Breast epithelium (tissue), 3 donors: Measurements from ENCODE around the gene LMTK2.

Experiments used
- POLR2A ChIP-seq: fragments of 450-650 bp; IDR thresholded peaks from one replicate; pipeline ENCODE4 v1.6.1; 2016; ENCODE audit warnings: antibody characterized with exemption, mild to moderate bottlenecking, moderate library complexity
- POLR2AphosphoS5 ChIP-seq, 3 donors: sonication (generic); formaldehyde crosslinking; IDR thresholded peaks; one replicate each; pipeline ENCODE4 v1.6.1; 2017; ENCODE audit warnings: antibody characterized with exemption in 3 of 3
- TF ChIP-seq, protein P1 (sequence below), 3 donors: fragments of 450-650 bp; IDR thresholded peaks; one replicate each; pipeline ENCODE4 v1.5.1; 2016 to 2017; ENCODE audit warnings: antibody characterized with exemption in 3 of 3, mild to moderate bottlenecking in 3 of 3, moderate library complexity in 3 of 3

DNA sequence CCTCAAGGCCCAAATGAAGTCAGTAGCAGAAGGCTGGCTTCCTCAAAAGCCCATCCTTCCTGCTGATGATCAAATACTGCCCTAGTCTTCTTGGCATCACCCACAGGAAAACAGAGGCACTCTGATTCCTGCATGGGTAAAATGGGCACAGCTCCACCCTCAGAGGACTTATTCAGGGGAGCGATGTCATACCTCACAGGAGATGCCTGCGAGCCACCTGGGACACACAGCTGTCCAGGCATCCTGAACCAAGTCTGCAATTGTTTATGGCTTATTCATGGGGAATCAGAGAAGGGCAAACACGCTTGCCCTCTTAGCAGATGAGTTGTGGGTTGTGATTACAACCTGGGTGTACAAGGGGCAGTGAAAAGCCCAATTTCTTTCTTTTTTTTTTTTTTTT, 22.0 kb upstream of the LMTK2 start:
- TF ChIP-seq POLR2AphosphoS5 (IDR thresholded peaks at IDR 0.05) (no peak), POLR2A (no peak)
- TF ChIP-seq, protein P1, sequence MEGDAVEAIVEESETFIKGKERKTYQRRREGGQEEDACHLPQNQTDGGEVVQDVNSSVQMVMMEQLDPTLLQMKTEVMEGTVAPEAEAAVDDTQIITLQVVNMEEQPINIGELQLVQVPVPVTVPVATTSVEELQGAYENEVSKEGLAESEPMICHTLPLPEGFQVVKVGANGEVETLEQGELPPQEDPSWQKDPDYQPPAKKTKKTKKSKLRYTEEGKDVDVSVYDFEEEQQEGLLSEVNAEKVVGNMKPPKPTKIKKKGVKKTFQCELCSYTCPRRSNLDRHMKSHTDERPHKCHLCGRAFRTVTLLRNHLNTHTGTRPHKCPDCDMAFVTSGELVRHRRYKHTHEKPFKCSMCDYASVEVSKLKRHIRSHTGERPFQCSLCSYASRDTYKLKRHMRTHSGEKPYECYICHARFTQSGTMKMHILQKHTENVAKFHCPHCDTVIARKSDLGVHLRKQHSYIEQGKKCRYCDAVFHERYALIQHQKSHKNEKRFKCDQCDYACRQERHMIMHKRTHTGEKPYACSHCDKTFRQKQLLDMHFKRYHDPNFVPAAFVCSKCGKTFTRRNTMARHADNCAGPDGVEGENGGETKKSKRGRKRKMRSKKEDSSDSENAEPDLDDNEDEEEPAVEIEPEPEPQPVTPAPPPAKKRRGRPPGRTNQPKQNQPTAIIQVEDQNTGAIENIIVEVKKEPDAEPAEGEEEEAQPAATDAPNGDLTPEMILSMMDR (IDR thresholded peaks at IDR 0.05): no peak
